Skin epidermis (tissue), 12 donors: Measurements from ENCODE around the gene PRODH2.
A peak's percentile ranks its signal among the peaks of the same experiment; 100 is the strongest.

Source experiments
- H3K27ac ChIP-seq, 21 experiments: fragments of 200-600 bp; sonication (generic) in 11 of 21; one replicate each; pipeline ENCODE4 v1.5.0; 2020; ENCODE audit warnings: mild to moderate bottlenecking in 3 of 21, inconsistent platforms in 2 of 21, moderate library complexity in 2 of 21
- H3K4me3 ChIP-seq, 7 experiments: fragments of 200-600 bp; sonication (generic) in 2 of 7; one replicate each; pipeline ENCODE4 v1.5.0; 2020; ENCODE audit warnings: inconsistent platforms in 2 of 7, mild to moderate bottlenecking in 2 of 7, moderate library complexity in 1 of 7

The PRODH2 gene

GRCh38 chr19:35812220-35813042 lies at the start of gene PRODH2:
PRODH2 (minus strand) TSS chr19:35812845; CDS start chr19:35812805, 40 bp downstream.
- no peak within 1 kb of the TSS for H3K27ac ChIP-seq
- no peak within 1 kb of the TSS for H3K4me3 ChIP-seq

- H3K27ac ChIP-seq: no peak overlapping the region
- H3K4me3 ChIP-seq: no peak overlapping the region
These were observed 49.1 kb upstream of the PRODH2 start for GRCh38 chr19:35861640-35862160.

GRCh38 chr19:35860818-35861639 lies 48.4 kb upstream of the PRODH2 start:
- Histone ChIP-seq H3K4me3 (no peak overlapping the region), H3K27ac (no peak overlapping the region)

- H3K4me3 ChIP-seq: no peak overlapping the region
- H3K27ac ChIP-seq: no peak overlapping the region
These were observed 47.8 kb upstream of the PRODH2 start for GRCh38 chr19:35860436-35860817.

- Histone ChIP-seq H3K27ac (no peak overlapping the region), H3K4me3 (no peak overlapping the region)
These were observed 46.8 kb upstream of the PRODH2 start for GRCh38 chr19:35859414-35859813.

DNA sequence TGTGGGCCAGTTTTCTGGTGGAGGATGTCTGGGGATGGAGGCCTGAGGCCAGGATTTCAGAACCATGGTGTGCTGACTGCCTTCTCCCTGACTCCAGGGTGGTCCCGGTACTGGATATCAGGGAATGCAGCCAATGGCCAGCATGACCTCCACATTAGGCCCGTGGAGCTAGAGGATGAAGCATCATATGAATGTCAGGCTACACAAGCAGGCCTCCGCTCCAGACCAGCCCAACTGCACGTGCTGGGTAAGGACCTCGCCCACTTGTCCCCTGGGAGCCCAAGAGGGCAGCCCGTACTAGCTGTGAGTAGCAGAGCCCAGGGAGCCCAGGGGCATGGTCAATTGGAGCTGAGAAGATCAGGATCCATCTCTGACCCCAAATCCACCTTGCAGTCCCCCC lies 45.7 kb upstream of the PRODH2 start:
- no peak overlapping the region for H3K27ac ChIP-seq
- H3K4me3 ChIP-seq: no peak overlapping the region

DNA sequence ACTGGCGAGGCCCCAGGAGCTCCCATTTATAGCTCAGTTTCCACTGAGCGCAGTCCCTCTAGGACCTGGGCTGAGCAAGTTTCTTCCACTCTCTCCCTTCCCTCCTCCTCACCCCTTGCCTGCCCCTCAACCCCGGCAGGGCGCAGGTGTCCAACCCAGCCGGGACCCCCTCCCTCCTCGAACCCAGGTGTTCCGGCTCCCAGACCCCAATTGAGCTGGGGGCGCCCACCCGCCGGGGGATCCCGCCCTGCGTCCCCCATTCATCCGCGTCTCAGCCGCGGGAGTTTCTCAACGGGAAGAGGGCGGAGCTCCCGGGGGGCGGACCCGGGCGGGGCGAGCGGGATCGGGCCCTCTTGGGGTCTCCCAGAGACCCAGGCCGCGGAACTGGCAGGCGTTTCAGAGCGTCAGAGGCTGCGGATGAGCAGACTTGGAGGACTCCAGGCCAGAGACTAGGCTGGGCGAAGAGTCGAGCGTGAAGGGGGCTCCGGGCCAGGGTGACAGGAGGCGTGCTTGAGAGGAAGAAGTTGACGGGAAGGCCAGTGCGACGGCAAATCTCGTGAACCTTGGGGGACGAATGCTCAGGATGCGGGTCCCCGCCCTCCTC lies 44.0 kb upstream of the PRODH2 start, which contains the start of gene KIRREL2:
KIRREL2 (plus strand) TSS at position 366 of the 604 bp plus-strand sequence; CDS start at position 575, 209 bp downstream.
- H3K27ac ChIP-seq: peak within 1 kb of the TSS in 1 of 21 experiments; percentile 9
- peak within 1 kb of the TSS; percentile 26 to 51 (median 34) for H3K4me3 ChIP-seq

DNA sequence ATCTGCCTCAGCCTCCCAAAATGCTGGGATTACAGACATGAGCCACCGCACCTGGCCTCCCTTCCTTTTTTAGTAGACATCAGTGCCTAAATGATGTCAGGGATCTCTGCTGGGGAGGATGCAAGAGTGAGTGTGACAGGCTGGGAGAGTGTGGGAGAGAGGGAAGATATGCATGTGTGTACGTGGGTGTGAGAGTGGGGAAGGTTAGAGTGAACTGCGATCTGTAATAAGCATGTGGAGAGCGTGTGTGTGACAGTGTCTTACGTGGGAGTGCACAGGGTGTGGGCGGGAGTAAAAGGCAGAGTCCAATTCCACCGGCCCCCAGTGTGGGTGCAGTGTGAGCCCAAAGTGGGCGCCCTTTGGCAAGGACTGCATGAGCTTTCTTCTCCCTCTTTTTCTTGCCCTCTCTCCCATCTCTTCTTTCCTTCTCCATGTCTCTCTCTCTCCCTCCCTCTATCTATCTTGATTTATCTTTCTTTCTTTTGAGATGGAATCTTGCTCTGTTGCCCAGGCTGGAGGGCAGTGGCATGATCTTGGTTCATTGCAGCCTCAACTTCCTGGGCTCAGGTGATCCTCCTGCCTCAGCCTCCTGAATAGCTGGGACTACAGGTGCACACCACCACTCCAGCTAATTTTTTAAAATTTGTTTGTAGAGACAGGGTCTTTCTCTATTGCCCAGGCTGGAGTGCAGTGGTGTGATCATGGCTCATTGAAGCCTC lies 40.6 kb upstream of the PRODH2 start:
- Histone ChIP-seq H3K27ac (no peak overlapping the region), H3K4me3 (no peak overlapping the region)

DNA sequence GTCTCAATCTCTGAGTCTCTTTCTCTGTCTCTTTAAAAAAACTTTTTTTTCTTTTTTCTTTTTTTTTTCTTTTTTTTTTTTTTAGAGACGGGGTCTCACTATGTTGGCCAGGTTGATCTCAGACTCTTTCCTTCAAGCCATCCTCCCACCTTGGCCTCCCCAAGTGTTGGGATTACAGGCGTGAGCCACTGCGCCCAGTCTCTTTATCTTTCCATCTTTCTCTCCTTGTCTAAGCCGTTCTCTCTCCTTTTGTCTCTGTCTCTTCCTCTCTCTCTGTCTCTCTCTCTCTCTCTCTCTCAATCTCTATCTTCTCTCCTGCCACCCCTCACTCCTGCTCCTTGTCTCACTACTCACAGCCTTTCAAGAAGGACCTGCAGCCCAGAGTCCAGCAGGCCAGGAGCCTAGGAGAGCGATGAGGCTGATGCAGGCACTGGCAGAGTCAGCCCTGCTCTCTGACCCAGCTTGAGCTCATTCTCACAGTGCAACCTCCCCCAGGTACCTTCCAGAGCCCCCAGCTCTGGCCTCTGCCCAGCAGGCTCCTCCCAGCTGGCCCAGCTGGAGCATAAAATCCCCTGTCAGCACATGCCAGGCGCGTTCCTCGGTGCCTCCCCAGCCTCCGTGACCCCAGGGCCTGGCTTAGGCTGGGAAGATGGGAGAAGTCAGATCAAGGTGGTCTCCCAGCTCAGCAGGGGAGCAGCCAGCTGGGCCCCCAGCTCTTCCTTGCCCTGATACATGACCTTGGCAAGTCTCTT lies 39.6 kb upstream of the PRODH2 start, which contains the start of gene NPHS1:
NPHS1 (minus strand) TSS at position 476 of the 752 bp plus-strand sequence. CDS start 667 bp downstream, outside the sequence.
- no peak within 1 kb of the TSS for H3K27ac ChIP-seq
- H3K4me3 ChIP-seq: no peak within 1 kb of the TSS

GRCh38 chr19:35851213-35852028 lies 38.8 kb upstream of the PRODH2 start:
- no peak overlapping the region for H3K27ac ChIP-seq
- no peak overlapping the region for H3K4me3 ChIP-seq

GRCh38 chr19:35848919-35849505 lies 36.4 kb upstream of the PRODH2 start:
- no peak overlapping the region for H3K27ac ChIP-seq
- no peak overlapping the region for H3K4me3 ChIP-seq

GRCh38 chr19:35848486-35848885 lies 35.8 kb upstream of the PRODH2 start:
- Histone ChIP-seq H3K27ac (no peak overlapping the region), H3K4me3 (no peak overlapping the region)

- H3K27ac ChIP-seq: no peak overlapping the region
- no peak overlapping the region for H3K4me3 ChIP-seq
These were observed 35.3 kb upstream of the PRODH2 start for GRCh38 chr19:35847911-35848310.

- H3K27ac ChIP-seq: no peak overlapping the region
These were observed 33.5 kb upstream of the PRODH2 start for GRCh38 chr19:35846038-35846668.

DNA sequence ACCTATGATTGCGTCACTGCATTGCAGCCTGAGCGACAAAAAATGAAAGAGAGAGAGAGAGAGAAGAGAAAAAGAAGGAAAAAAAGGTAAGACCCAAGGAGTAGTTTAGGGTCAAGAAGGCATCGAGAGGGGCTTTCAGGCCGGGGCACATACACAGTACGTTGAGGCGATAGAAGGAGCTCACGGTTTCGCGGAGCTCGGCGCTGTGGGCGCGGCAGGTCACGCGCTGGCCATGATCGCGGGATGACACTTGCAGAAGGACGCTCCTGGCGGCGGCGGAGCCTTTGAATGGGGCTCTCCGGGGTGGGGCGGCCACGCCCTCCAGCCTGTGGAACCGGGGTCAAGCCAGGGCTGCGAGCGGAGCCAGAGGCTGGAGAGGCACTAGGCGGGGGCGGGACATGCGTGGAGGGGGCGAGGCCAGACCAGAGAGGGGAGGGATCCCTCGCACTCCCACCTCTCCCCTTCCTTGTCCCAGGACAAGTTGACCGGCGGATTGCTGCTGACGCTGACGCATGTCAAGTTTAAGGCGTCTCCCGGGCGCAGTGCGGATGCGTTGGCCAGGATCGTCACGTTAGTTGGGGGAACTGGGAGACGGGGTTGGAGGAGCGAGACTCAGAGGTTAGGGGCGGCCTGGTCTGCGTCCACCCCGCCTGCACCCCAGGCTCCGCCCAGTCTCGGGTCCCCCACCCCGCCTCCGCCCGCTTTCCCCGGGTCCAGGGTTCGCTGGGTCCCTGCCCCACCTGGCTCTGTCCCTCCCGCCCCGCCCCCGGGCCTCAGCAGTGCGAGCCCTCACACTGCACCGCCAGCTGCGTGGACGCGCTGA lies 32.8 kb upstream of the PRODH2 start:
- Histone ChIP-seq H3K27ac (no peak overlapping the region), H3K4me3 (peak overlapping the region in 3 of 7 experiments; percentile 1 to 17 (median 11))

More at GRCh38 chr19:35846038-35846668, 33.5 kb upstream of the PRODH2 start:
- peak overlapping the region in 1 of 7 experiments; percentile 11 for H3K4me3 ChIP-seq
